GM12891 (cell line): ENCODE results near the gene TTC22.

ENCODE experiments used
- POLR2A ChIP-seq: IDR thresholded peaks from 2 replicates; pipeline ENCODE4 v1.6.1; 2011; ENCODE audit warnings: low read depth, low read length, control low read depth
- POLR2AphosphoS5 ChIP-seq: IDR thresholded peaks from 2 replicates; pipeline ENCODE4 v1.6.1; 2011; ENCODE audit warnings: low read depth, low read length, control low read depth

DNA sequence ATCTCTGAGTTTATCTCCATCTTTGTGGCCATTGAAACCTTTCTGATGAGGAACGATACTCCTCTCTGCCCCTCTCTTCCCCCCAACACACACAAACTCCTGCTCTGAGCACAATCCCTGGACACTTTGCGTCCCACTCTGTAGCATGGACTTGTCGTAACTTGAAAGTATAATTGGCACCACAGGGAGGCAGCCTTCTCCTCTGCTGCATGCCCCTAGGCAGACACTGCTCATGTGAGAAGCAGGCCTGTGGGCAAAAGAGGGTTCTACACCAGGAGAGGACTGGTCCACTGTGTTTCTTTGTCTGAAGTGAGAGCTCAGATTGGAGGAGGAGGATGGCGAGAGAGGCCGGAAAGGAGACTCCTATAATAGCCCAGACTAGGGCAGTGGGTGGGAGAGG, 33.0 kb downstream of the TTC22 start:
- TF ChIP-seq POLR2A (no peak), POLR2AphosphoS5 (no peak)
